ENCODE results near the gene SHISAL1.

The SHISAL1 gene

GRCh38 chr22:44344407-44344806, 31.7 kb upstream of the SHISAL1 start:
- in situ Hi-C loops (cut with MboI; ENCODE audit: low sequenced_read_pairs), result no loop called here

GRCh38 chr22:44342347-44342956, 29.7 kb upstream of the SHISAL1 start:
- in situ Hi-C loops (cut with MboI; ENCODE audit: low sequenced_read_pairs), result no loop called here

GRCh38 chr22:44341431-44342346, 28.9 kb upstream of the SHISAL1 start:
- in situ Hi-C loops (cut with MboI; ENCODE audit: low sequenced_read_pairs), result no loop called here

GRCh38 chr22:44340271-44341239, 27.8 kb upstream of the SHISAL1 start:
- in situ Hi-C loops (cut with MboI; ENCODE audit: low sequenced_read_pairs), result no loop called here

GRCh38 chr22:44338906-44339305, 26.2 kb upstream of the SHISAL1 start:
- in situ Hi-C loops (cut with MboI; ENCODE audit: low sequenced_read_pairs), result no loop called here

GRCh38 chr22:44338177-44338810, 25.5 kb upstream of the SHISAL1 start:
- in situ Hi-C loops (cut with MboI; ENCODE audit: low sequenced_read_pairs), result no loop called here

GRCh38 chr22:44337678-44338004, 24.9 kb upstream of the SHISAL1 start:
- in situ Hi-C loops (cut with MboI; ENCODE audit: low sequenced_read_pairs), result no loop called here

GRCh38 chr22:44336962-44337677, 24.4 kb upstream of the SHISAL1 start:
- in situ Hi-C loops (cut with MboI; ENCODE audit: low sequenced_read_pairs), result no loop called here

GRCh38 chr22:44335903-44336803, 23.4 kb upstream of the SHISAL1 start:
- in situ Hi-C loops (cut with MboI; ENCODE audit: low sequenced_read_pairs), result no loop called here

- in situ Hi-C loops (cut with MboI; ENCODE audit: low sequenced_read_pairs), result no loop called here
These were observed 22.5 kb upstream of the SHISAL1 start for GRCh38 chr22:44335066-44335839.

GRCh38 chr22:44333847-44334635, 21.3 kb upstream of the SHISAL1 start:
- in situ Hi-C loops (cut with MboI; ENCODE audit: low sequenced_read_pairs), result no loop called here

- in situ Hi-C loops (cut with MboI; ENCODE audit: low sequenced_read_pairs), result no loop called here
These were observed 20.2 kb upstream of the SHISAL1 start for GRCh38 chr22:44332946-44333345.

GRCh38 chr22:44331881-44332714, 19.3 kb upstream of the SHISAL1 start:
- in situ Hi-C loops (cut with MboI; ENCODE audit: low sequenced_read_pairs), result no loop called here

GRCh38 chr22:44330744-44331660, 18.3 kb upstream of the SHISAL1 start:
- in situ Hi-C loops (cut with MboI; ENCODE audit: low sequenced_read_pairs), result no loop called here

GRCh38 chr22:44330188-44330743, 17.5 kb upstream of the SHISAL1 start:
- in situ Hi-C loops (cut with MboI; ENCODE audit: low sequenced_read_pairs), result no loop called here

Data from HL-60/S4 treated with retinoic acid at 250 ng/mL for 4 days and 3 days (cell line).